ENCODE results near the gene KCNJ4. TPM values are rescaled to one million over a fixed set of nuclear protein-coding genes. Genes with fewer than 3 reads are reported as not detected.

The KCNJ4 gene
- total RNA-seq, 1 experiment from 2014 or later = not detected

DNA sequence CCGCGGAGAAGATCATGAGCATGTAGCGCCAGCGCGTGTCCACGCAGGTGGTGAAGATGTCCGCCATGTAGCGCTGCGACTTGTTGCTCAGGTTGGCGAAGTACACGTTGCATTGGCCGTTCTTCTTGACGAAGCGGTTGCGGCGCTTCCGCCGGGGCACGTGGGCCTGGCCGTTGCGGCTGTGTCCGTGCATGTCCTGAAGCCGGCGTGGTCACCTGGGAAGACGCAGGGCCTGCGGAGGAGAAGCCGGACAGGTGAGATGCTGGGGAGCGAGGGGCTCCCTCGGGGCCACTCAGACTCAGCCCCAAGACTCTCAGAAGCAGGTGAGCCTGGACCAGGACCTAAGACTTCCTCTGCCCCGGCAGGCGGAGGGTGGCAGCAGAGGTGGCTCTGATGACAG is 27.1 kb downstream of the KCNJ4 start:
- no peaks in the 10 kb centered on the region for H3K9me3 ChIP-seq
- no peaks in the 10 kb centered on the region for H3K27me3 ChIP-seq
- DNase-seq = no peak
- no peaks in the 10 kb centered on the region for H3K36me3 ChIP-seq
- H3K4me3 ChIP-seq = no peak overlapping the region

DNA sequence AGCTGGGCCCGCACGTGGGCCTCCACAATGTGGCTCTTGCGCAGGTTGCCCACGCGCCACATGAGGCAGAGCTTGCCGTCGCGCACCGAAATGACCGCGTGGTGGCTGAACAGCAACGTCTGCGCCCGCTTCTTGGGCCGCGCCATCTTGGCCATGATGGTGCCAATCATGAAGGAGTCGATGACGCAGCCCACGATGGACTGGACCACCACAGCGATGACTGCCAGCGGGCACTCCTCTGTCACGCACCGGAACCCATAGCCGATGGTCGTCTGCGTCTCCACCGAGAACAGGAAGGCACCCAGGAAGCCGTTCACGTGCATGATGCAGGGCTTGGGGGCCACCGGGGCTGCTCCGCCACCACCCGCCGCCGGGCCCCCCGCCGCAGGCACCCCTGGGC is 27.5 kb downstream of the KCNJ4 start:
- DNase-seq = no peak
- Histone ChIP-seq H3K9me3 (no peaks in the 10 kb centered on the region), H3K27me3 (no peaks in the 10 kb centered on the region), H3K4me3 (no peak overlapping the region), H3K36me3 (no peaks in the 10 kb centered on the region)

DNA sequence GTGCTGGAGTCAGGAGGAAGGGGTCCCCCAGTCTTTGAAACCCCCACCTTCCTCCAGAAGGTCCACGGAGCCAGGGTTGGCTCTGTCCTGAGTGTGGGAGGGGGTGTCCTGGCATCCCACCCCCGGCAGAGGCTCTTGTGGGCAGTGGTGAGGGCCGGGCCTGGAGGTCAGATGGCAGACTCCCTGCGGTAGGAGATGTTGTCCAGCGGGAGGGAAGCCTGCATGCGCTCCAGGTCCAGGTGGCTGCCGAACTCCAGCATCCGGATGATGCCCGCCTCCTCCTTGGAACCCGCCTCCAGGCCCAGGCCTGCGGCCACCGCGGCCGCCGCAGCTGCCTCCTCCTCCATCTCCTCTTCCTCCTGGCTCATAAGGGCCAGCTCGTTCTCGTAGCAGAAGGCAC is 28.4 kb downstream of the KCNJ4 start:
- no peaks in the 10 kb centered on the region for H3K27me3 ChIP-seq
- no peak for DNase-seq
- H3K9me3 ChIP-seq = no peaks in the 10 kb centered on the region
- no peaks in the 10 kb centered on the region for H3K36me3 ChIP-seq
- H3K4me3 ChIP-seq = no peak overlapping the region

DNA sequence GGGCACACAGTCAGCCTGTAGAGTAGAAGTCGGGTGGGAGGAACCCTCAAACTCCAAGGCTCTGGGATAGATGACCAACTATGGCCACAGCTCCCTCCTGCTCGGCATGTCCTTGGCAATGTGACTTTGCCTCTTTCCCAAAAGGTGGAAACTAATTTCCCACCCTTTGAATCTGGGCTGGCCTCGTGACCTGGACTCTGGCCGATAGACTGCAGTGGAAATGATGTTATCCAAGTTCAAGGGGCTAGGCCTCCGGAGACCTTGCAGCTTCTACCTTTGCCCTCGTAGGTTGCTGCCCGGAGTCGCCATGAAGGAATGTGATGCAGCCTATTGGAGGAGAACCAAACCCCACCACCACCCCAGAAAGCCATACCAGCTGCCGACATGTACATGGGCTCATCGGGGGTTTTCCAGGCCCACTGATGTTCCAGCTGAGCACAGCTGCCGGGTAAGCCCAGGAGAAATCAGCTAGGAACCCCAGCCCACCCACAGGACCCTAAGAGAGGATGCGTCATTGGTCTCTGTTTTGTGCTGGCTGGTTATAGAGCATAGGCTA is 30.4 kb downstream of the KCNJ4 start:
- Histone ChIP-seq H3K27me3 (no peaks in the 10 kb centered on the region), H3K9me3 (no peaks in the 10 kb centered on the region), H3K36me3 (no peaks in the 10 kb centered on the region), H3K4me3 (no peak overlapping the region)
- no peak for DNase-seq

DNA sequence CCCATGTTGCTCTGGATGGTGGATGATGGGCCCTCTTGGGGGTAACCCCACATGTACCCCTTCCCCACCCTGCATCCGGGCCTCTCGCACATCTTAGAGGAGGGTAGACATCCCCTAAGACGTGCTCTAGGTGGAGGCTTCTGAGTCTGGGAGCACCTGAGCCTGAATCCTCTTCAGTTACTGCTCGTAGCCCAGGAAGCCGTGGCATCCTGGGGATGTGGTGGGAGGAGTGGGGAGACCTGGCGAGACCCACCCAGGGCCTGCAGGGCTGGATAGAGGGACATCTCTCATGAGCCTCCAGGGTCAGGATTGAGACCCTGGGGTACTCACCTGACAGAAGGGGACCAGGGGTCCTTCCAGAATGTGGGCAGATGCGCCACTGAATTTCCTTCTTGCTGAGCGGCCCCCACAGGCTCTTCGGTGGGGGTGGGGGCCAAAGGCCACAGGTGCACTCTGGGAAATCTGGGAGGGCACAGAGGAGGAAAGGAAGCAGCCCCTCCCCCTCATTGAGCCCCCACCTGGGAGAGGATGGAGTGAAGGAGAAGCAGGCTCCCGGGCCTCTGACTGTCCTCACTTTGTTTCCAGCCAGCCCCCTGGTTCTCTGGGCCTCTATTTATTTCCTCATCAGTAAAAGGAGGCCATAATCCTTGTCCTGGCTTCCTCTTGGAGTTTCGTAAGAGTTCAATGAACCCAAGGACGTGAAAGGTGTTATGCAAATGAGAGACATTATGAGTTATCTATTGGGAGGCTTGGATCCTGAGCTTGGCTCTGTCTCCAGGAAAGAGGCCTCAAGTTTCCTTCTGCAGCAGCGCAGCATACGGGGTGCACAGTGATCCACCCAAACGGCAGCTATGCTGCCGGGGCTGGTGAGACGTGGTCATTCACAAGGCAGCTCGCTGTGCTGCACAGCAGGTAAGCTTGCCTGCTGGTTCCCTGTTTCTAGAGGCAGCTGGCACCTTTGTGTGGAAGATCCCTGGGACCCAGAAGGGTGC is 31.2 kb downstream of the KCNJ4 start:
- H3K27me3 ChIP-seq = no peaks in the 10 kb centered on the region
- DNase-seq = no peak
- no peaks in the 10 kb centered on the region for H3K9me3 ChIP-seq
- no peak overlapping the region for H3K4me3 ChIP-seq
- H3K36me3 ChIP-seq = no peaks in the 10 kb centered on the region

DNA sequence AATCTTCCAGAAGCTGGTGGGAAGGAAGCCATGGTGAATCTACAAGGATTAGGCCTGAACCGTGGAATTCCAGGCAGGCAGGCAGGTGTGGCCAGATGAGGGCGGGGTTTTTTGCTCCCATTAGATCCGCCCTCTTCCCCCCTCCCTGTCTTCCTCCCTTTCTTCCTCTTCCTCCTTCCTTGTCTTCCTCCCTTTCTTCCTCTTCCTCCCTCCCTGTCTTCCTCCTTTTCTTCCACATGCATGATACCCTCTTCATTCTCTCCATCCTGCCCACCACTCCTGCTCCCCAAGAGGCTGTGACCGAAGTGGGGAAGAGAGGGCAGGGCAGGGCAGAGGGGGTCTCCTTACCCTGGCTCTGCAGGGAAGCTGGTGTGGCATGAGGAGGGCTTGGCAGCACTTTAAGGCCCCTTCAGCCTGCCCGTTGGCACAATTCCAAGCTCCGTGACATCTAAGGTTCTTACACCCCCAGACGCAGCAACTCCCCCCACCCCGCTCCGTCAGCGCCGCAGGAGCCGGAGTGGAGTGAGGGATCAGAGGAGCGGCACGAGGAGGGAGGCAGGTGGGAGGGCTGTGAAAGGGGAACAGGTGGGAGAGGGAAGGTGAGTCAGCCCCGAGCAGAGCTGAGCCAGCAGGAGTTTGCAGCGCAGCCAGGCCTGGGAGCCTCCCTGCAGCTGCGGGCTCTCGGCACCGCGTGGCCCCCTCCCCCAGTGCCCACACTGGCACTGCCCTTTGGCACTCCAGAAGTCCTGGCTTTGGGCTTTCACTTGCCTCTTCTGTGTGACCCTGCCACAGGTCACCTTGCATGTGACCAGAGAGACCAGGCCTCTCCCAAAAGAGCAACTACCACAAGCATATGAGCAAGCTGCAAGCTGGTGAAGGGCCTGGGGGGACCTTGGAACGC is 32.1 kb downstream of the KCNJ4 start:
- DNase-seq = no peak
- Histone ChIP-seq H3K4me3 (no peak overlapping the region), H3K36me3 (no peaks in the 10 kb centered on the region), H3K27me3 (no peaks in the 10 kb centered on the region), H3K9me3 (no peaks in the 10 kb centered on the region)

DNA sequence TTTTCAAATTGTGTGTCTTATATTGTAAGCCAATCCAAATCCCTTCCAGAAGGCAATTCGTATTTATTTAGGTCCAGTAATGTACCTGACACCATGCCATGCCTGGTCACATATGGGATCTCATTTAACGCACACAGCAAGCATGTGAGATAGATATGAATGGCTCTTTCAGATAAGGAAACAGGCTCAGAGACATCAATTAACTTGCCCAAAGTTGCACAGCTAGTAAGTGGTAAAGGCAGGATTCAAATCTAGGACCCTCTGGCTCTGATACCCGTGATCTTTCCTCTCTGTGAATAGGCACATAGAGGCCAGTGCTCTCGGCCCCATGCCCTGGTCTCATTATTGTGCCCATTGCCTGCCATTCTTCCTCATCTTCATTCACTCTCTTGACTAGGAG is 34.3 kb downstream of the KCNJ4 start:
- Histone ChIP-seq H3K9me3 (no peaks in the 10 kb centered on the region), H3K27me3 (no peaks in the 10 kb centered on the region), H3K4me3 (no peak overlapping the region), H3K36me3 (no peaks in the 10 kb centered on the region)
- no peak for DNase-seq

DNA sequence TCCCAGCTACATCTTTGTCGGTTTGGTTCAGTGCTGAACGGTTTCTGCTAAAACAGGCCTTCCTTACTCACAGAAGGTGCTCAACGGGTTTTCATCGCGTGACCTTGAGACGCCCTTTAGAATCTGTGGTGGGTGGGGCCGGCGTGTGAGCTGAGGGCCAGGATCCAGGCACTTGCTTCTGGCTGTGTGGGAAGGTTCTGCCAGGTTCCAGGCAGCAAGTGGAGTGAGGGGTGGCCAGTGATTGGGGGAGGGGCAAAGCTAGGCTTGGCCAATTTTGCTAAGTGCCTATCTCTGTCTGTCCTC is 35.2 kb downstream of the KCNJ4 start:
- Histone ChIP-seq H3K4me3 (no peak overlapping the region), H3K9me3 (no peaks in the 10 kb centered on the region), H3K27me3 (no peaks in the 10 kb centered on the region), H3K36me3 (no peaks in the 10 kb centered on the region)
- no peak for DNase-seq

DNA sequence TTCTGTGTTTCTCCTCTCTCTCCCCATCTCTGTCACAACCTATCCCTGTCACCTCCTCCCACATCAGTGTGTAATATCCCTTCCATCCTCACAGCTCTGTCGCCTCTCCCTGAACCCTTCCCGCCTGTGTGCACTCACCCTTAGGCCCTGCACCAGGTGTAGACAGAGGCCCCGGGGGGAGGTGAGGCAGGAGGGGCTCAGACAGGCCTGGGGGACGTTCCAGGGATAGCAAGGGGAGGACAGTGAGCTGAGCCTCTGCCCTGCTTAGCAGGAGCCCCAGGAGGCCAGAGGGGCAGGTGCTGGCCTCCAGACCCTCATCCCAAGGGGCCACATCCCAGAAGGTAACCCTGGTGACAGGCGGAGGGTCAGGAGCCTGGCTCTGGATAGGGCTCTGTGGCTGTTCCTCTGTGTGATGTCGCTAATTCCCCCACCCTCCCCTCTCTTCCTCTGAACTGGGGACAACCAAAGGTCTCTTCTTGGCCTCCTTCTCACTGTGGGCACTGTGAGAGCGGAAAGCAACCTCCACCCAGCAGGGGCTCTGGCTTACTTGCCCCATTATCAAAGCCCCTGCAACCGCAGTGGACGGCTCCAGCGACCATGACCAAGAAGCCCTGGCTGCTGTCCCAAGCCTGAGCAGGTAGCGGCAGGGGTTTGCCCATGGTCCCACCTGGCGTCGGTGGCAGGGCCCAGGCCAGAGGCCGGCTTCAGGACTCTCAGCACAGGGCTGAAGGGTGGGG is 35.7 kb downstream of the KCNJ4 start:
- Histone ChIP-seq H3K9me3 (no peaks in the 10 kb centered on the region), H3K4me3 (no peak overlapping the region), H3K36me3 (no peaks in the 10 kb centered on the region), H3K27me3 (no peaks in the 10 kb centered on the region)
- DNase-seq = no peak

DNA sequence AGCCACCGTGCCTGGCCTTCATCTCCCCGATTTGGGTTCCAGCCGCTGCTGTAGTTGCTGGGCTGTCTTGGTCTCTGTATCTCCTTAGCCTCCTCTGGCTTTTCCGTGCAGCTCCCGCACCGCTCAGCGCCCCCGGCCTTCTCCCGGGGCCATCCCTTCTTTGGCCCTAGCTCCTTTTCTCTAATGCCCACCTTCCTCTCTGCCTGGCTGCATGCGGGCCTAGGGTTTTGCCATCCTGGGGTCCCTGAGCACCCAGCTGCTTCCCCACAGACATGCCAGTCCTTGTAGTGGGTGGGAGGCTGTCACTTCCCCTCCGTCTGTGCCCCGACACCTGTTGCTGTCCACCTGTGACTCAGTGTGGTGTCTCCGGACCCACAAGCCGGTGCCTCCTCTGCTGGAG is 36.4 kb downstream of the KCNJ4 start:
- no peak overlapping the region for H3K4me3 ChIP-seq
- no peak for DNase-seq
- no peaks in the 10 kb centered on the region for H3K36me3 ChIP-seq
- H3K9me3 ChIP-seq = no peaks in the 10 kb centered on the region
- no peaks in the 10 kb centered on the region for H3K27me3 ChIP-seq

DNA sequence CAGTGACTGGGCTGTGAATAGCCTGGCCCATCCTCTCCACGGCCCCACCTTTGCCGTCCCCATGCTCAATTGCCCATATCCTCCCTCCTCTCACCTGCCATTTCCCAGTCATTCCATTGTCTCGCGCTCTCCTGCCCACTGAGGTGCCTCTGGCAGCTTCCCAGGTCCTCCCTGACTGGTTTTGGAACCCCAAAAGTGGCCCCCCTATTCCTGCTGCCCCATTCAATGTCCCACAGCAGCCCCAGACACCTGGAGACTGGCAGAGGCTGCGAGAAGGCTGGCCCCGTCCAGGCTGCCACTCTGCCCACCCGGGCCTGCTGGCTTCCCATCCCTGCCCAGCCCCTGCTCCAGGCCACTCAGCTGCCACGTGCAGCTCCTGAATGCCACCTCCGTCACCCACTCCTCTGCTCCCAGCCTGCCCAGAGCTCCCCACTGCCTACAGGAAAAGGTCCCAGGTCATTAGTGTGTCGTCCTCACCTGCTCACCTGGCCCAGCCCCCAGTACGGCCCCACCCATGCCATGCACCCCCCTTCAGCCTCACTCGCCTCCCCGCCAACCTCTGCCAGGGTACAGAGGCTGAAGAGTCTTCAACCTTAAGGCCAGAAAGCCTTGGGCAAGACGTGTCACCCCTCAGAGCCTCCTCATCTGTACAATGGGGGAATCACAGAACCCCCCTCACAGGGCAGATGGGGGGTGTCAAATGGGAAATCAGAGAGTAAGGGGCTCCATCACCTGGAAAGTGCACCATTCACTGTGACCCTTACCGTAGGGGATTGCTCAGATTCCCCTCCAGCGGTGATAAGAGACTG is 37.5 kb downstream of the KCNJ4 start:
- no peak for DNase-seq
- Histone ChIP-seq H3K9me3 (no peaks in the 10 kb centered on the region), H3K4me3 (no peak overlapping the region), H3K36me3 (no peaks in the 10 kb centered on the region), H3K27me3 (no peaks in the 10 kb centered on the region)

DNA sequence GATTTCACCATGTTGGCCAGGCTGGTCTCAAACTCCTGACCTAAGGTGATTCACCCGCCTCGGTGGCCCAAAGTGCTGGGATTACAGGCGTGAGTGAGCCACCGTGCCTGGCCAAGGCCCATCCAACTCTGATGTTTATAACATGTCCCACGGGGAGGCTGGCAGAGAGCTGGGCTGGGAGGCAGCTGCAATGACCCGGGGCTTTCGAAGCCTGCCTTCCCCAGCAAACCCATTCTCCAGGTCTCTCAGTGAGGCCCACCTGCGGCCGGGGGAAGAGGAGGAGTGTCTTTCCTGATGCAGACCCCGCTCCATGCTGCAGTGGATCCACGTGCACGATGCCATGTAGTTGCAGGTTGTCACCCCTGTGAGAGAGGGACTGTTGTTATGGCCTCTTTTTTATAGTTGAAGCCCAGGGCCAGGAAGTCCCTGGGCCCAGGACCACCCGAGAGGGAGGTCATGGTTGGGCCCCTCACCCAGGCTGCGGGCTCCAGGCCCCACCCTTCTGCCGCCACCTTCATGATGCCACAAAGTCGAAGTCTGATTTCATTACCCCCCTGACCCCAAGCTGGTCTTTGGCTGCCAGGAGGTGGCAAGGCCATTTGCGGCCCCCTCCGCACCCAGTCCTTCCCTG is 38.3 kb downstream of the KCNJ4 start:
- Histone ChIP-seq H3K4me3 (no peak overlapping the region), H3K36me3 (no peaks in the 10 kb centered on the region), H3K9me3 (no peaks in the 10 kb centered on the region), H3K27me3 (no peaks in the 10 kb centered on the region)
- no peak for DNase-seq

DNA sequence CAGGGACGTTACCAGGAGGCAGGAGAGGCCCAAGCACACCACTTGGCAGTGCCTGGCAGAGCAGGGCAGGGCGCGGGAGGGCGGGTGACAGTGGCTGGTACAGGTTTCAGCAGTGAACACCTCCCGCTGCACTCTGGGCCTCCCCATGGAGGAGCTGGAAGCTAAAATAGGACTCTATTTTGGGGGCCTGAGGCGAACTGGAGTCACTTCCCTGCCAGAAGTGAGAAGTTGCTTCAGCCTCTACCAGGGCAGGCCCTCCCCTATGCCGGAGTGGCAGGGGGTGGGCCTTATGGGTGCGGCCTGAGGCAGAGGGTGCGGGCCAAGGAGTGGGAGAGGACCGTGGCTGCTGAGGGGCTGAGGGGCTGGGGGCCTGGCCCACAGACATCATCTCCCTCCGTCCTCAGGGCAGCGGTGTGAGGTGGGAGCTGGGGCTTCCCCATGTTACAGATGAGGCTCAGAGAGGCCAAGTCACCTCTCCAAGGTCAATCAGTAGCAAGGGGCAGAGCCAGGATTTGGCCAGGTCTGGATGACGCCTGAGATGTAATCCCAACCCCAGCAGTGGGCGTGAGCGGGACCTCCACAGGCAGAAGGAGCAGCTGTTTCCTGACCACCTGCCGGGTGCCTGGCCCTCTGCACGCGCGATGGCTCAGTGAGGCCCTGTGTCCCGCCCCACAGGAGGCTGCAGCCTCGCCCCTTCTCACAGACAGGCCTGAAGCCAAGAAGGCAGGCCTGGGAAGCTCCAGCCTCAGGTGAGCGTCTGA is 39.3 kb downstream of the KCNJ4 start:
- Histone ChIP-seq H3K4me3 (no peak overlapping the region), H3K36me3 (no peaks in the 10 kb centered on the region), H3K27me3 (no peaks in the 10 kb centered on the region), H3K9me3 (no peaks in the 10 kb centered on the region)
- DNase-seq = no peak

DNA sequence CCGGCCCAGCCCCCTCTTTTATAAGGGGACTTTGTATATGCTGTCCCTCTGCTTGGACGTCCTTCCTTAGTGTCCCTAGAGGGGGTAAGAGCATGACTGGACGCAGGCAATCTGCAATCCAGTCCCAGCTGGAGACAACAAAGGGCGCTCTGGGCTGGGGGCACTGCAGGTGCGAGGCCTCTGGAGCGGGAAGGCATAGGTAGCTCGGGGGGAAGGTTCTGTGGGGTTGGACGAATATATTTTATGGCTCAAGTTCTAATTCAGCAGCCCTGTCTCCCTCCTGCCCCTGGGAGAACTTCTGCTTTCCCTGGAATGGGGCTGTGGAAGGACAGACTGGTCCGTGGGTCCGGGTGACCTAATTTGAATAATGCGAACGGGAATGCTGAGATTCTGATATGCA is 40.0 kb downstream of the KCNJ4 start:
- Histone ChIP-seq H3K36me3 (no peaks in the 10 kb centered on the region), H3K9me3 (no peaks in the 10 kb centered on the region), H3K4me3 (no peak overlapping the region), H3K27me3 (no peaks in the 10 kb centered on the region)
- DNase-seq = no peak

DNA sequence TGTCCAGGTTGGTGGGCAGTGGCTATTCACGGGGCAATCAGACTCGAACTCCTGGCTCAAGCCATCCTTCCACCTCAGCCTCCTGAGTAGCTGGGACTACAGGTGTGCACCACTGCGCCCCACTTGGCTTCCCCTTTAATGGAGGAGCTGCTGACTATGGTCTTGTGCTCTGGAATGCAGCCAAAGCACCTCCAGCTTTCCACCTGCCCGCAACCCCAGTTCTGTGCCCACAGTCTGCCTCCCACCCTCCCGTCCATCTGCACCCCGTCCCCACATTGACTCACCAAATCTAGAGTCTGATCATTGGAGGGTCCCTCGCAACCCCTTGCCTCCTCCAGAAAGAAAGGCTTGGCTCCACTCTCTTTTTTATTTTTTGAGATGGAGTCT is 41.0 kb downstream of the KCNJ4 start:
- Histone ChIP-seq H3K36me3 (no peaks in the 10 kb centered on the region), H3K9me3 (no peaks in the 10 kb centered on the region), H3K27me3 (no peaks in the 10 kb centered on the region), H3K4me3 (no peak overlapping the region)
- DNase-seq = no peak
